Hepatocyte (in vitro differentiated cells): ENCODE results near the gene TNF. TPM values are rescaled to one million over a fixed set of nuclear protein-coding genes. Genes with fewer than 3 reads are reported as not detected.
"Not testable (repeated sequence)": the region's sequence is repeated elsewhere in the genome, so short reads cannot be mapped to it uniquely, and the experiment has no call there.

Source experiments
- DNase-seq: peaks from one replicate; pipeline ENCODE4 v3.0.0-alpha.2; 2016; ENCODE audit warnings: low spot score
- H2AFZ ChIP-seq: fragments of 200-600 bp; sonication (generic); 2 replicates; pipeline ENCODE4 v1.6.0; 2016; ENCODE audit warnings: antibody characterized with exemption, mild to moderate bottlenecking
- H3K27ac ChIP-seq: fragments of 200-600 bp; sonication (generic); 2 replicates; pipeline ENCODE4 v1.5.1; 2016; ENCODE audit warnings: mild to moderate bottlenecking
- H3K27me3 ChIP-seq: fragments of 200-600 bp; sonication (generic); 2 replicates; pipeline ENCODE4 v1.6.1; 2016
- H3K36me3 ChIP-seq: fragments of 200-600 bp; sonication (generic); replicated peaks from 2 replicates; pipeline ENCODE4 v1.5.1; 2016; ENCODE audit warnings: low read depth; ENCODE audit not compliant: insufficient read depth
- H3K4me1 ChIP-seq: fragments of 200-600 bp; sonication (generic); 2 replicates; pipeline ENCODE4 v1.5.1; 2016; ENCODE audit warnings: mild to moderate bottlenecking, moderate library complexity; ENCODE audit not compliant: insufficient read depth
- H3K4me2 ChIP-seq: fragments of 200-600 bp; sonication (generic); 2 replicates; pipeline ENCODE4 v1.6.0; 2016
- H3K4me3 ChIP-seq: fragments of 200-600 bp; sonication (generic); 2 replicates; pipeline ENCODE4 v1.5.1; 2016; ENCODE audit warnings: mild to moderate bottlenecking
- H3K79me2 ChIP-seq: fragments of 200-600 bp; sonication (generic); 2 replicates; pipeline ENCODE4 v1.6.0; 2017; ENCODE audit warnings: mild to moderate bottlenecking
- H3K9me2 ChIP-seq: fragments of 200-600 bp; sonication (generic); replicated peaks from 2 replicates; pipeline ENCODE4 v1.6.0; 2017; ENCODE audit warnings: mild to moderate bottlenecking; ENCODE audit not compliant: insufficient read depth
- H3K9me3 ChIP-seq: fragments of 200-600 bp; sonication (generic); 2 replicates; pipeline ENCODE4 v1.5.1; 2016; ENCODE audit warnings: low read depth, mild to moderate bottlenecking
- H4K20me1 ChIP-seq: fragments of 200-600 bp; sonication (generic); 2 replicates; pipeline ENCODE4 v1.6.0; 2016; ENCODE audit warnings: mild to moderate bottlenecking; ENCODE audit not compliant: insufficient read depth, poor library complexity, severe bottlenecking
- CTCF ChIP-seq: fragments of 200-600 bp; sonication (generic); IDR thresholded peaks from 2 replicates; pipeline ENCODE4 v1.5.1; 2016; ENCODE audit warnings: antibody characterized with exemption, mild to moderate bottlenecking; ENCODE audit not compliant: poor library complexity
- EZH2 ChIP-seq: fragments of 200-600 bp; sonication (generic); IDR thresholded peaks from 2 replicates; pipeline ENCODE4 v1.6.1; 2016; ENCODE audit warnings: antibody characterized with exemption, mild to moderate bottlenecking, borderline replicate concordance
- EZH2phosphoT487 ChIP-seq: fragments of 200-600 bp; sonication (generic); IDR thresholded peaks from one replicate; pipeline ENCODE4 v1.6.1; 2018; ENCODE audit warnings: antibody characterized with exemption, mild to moderate bottlenecking, low read depth, moderate library complexity; ENCODE audit not compliant: unreplicated experiment, severe bottlenecking
- WGBS: methylation state at CpG from one replicate; pipeline ENCODE4 v1.1.6; 2016; ENCODE audit warnings: low lambda C conversion rate; ENCODE audit errors: missing lambda C conversion rate; 5-methylcytosine and 5-hydroxymethylcytosine counted together
- polyA plus RNA-seq: library from polyadenylated mRNA; unstranded; fragments of >200 nt; fragmentation: Nextera tagmentation; extraction: Ambion mirVana; gene quantifications from 2 replicates; pipeline ENCODE4 v1.2.1, GENCODE V29; 2016
- total RNA-seq: library from RNA; depleted of rRNA; stranded (reverse); fragments of >200 nt; gene quantifications from 2 replicates; pipeline ENCODE4 v1.2.3, GENCODE V29; 2014

TNF gene
- total and polyA plus RNA-seq, 2 experiments from 2014 or later, result 0.63 to 0.91 TPM

DNA sequence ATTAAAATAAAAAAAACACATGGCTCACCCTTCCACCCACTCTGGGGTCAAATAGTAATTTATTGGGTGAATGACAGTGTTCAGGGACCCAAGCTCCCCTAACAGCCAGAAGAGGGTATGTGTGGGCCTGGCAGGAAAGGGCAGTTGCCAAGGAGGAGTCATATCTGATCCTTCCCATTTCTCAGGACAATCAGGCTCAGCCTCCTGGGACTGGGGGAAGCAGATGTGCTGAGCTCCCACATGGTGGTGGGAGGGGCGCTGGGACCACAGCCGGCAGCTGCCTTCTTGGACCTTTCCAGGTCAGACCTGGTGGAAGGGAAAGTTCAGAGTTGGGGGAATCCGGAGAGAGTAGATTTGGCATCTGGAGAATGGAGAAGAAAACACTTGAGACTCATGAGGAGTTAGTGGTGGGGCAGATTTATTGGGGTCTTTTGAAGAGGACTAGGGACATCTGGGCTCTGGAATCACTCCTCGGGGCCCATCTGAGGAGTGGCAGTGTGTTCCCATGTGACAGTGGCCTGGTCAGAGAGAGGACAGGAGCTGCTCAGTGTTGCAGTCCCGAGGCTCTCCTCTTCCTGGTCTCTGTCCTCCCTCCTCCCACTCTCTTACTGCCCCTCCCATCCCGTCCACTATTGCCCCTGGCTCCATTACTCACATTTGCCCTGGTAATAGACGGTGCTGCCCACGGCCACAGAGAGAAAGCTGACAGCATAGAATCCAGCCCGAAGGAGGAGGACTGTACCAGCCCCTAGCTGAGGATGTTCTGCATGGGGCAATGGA, 13.7 kb downstream of the TNF start:
- H3K27me3 ChIP-seq, result no peaks in the 10 kb centered on the region

GRCh38 chr6:31590691-31591090, 15.3 kb downstream of the TNF start:
- not testable (repeated sequence) for H4K20me1 ChIP-seq, H3K4me2 ChIP-seq, H3K27ac ChIP-seq, H3K9me3 ChIP-seq, H3K27me3 ChIP-seq, H3K79me2 ChIP-seq, H3K4me3 ChIP-seq, H3K36me3 ChIP-seq, H3K9me2 ChIP-seq, H2AFZ ChIP-seq, H3K4me1 ChIP-seq, DNase-seq
- 86% methylated on average over 5 of the region's 5 CpGs for WGBS

More for the DNA sequence above, 13.7 kb downstream of the TNF start:
- H3K79me2 ChIP-seq, result no peaks in the 10 kb centered on the region
- no peaks in the 10 kb centered on the region for H3K4me1 ChIP-seq
- no peaks in the 10 kb centered on the region for H3K9me2 ChIP-seq
- no peaks in the 10 kb centered on the region for H3K36me3 ChIP-seq
- no peak overlapping the region for H2AFZ ChIP-seq
- H3K4me2 ChIP-seq, result no peak overlapping the region
- 64% methylated on average over 9 of the region's 9 CpGs for WGBS
- no peaks in the 10 kb centered on the region for H4K20me1 ChIP-seq
- H3K27ac ChIP-seq, result no peak overlapping the region
- no peaks in the 10 kb centered on the region for H3K9me3 ChIP-seq
- H3K4me3 ChIP-seq, result no peak overlapping the region
- TF ChIP-seq EZH2phosphoT487, result no peak
- TF ChIP-seq EZH2, result no peak
- TF ChIP-seq CTCF, result no peak
- no peak for DNase-seq

- Histone ChIP-seq H3K4me1 (no peaks in the 10 kb centered on the region), H3K9me3 (no peaks in the 10 kb centered on the region), H3K4me2 (no peak overlapping the region), H3K36me3 (no peaks in the 10 kb centered on the region), H4K20me1 (no peaks in the 10 kb centered on the region), H3K4me3 (no peak overlapping the region), H3K27ac (no peak overlapping the region), H3K27me3 (no peaks in the 10 kb centered on the region), H2AFZ (no peak overlapping the region), H3K79me2 (no peaks in the 10 kb centered on the region), H3K9me2 (no peaks in the 10 kb centered on the region)
- no peak for TF ChIP-seq EZH2phosphoT487
- TF ChIP-seq EZH2, result no peak
- TF ChIP-seq CTCF, result no peak
- DNase-seq, result no peak
- 96% methylated on average over 7 of the region's 7 CpGs for whole genome bisulfite sequencing
Measured at GRCh38 chr6:31592396-31592771, 17.0 kb downstream of the TNF start.

DNA sequence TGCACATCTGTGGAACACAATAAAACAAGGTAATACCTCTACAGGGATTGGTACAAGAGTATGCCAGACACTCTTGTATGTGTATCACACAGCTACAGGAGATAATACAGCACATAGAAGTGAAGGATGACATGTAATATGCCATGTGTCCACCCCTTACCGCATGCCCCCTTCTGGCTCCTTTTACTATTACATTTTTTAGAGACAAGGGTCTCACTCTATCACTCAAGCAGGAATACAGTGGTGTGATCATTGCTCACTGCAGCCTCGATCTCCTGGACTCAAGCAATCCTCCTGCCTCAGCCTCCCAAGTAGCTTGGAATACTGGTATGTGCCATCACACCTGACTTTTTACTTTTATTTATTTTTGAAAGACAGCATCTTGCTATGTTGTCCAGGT, 21.6 kb downstream of the TNF start:
- TF ChIP-seq EZH2phosphoT487 (no peak), EZH2 (no peak), CTCF (peak; percentile 21)
- no peak for DNase-seq
- no peaks in the 10 kb centered on the region for H3K36me3 ChIP-seq
- no peak overlapping the region for H3K4me2 ChIP-seq
- H4K20me1 ChIP-seq, result no peaks in the 10 kb centered on the region
- H3K27ac ChIP-seq, result no peak overlapping the region
- H3K4me3 ChIP-seq, result no peak overlapping the region
- WGBS, result 39% methylated on average over 2 of the region's 2 CpGs
- no peaks in the 10 kb centered on the region for H3K27me3 ChIP-seq
- H2AFZ ChIP-seq, result no peak overlapping the region
- H3K4me1 ChIP-seq, result no peaks in the 10 kb centered on the region
- no peaks in the 10 kb centered on the region for H3K9me3 ChIP-seq
- H3K9me2 ChIP-seq, result no peaks in the 10 kb centered on the region
- H3K79me2 ChIP-seq, result no peaks in the 10 kb centered on the region
